ENCODE results near the gene ATAD1.
"Not testable (repeated sequence)": the region's sequence is repeated elsewhere in the genome, so short reads cannot be mapped to it uniquely, and the experiment has no call there.

The ATAD1 gene

DNA sequence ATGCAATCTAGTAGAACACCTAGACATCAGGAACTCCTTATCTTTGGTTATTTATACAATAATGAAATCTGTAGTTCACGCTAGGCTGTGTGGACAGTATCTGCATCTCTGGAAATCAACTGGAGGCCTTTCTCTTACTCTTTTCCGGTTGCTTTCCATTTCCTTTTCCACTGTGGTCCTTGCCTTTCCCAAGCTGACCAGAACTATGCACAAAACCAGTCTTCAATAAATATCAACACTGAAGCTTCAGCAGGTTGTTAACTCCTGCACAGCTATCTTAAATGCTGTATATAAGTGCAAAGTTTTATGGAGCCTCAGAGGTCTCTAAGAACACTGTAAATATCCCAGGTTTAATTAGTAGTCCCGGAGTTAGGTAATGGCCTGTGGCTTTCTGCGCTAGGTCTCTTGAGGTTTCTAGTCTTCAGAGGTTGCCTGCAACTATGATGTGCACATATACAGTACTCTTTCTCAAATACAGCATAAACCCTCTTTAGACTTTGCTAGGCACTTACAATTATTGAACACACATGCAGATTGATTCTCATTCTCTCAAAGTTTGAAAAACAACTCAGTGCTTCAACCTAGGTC, 42.9 kb upstream of the ATAD1 start:
- peak overlapping the region; percentile 83 for H2AFZ ChIP-seq (ENCODE audit: low read depth, low read length)
- H3K36me3 ChIP-seq (ENCODE audit: insufficient read depth, low read length): peaks cover 9% of the 10 kb centered on the region; the same call in 1 of the 2 replicates
- peak overlapping the region; percentile 89 for H3K4me2 ChIP-seq (ENCODE audit: insufficient read depth, low read length)
- H3K4me1 ChIP-seq (ENCODE audit: insufficient read depth, low read length): peaks cover 23% of the 10 kb centered on the region
- ATAC-seq (ENCODE audit: insufficient read depth, low read depth) (no peak), DNase-seq (no peak)
- H3K4me3 ChIP-seq (ENCODE audit: low read depth in 1 of 2, low read length in 2 of 2): peak overlapping the region in 1 of 2 experiments; percentile 73; a peak in 3 of 4 replicates
- H3K9ac ChIP-seq (ENCODE audit: low read depth, low read length): peak overlapping the region; percentile 82
- H3K79me2 ChIP-seq (ENCODE audit: insufficient read depth, low read length): peaks cover 43% of the 10 kb centered on the region
- peaks cover 17% of the 10 kb centered on the region; the same call in 1 of the 2 replicates for H4K20me1 ChIP-seq (ENCODE audit: insufficient read depth, low read length)
- peak overlapping the region; percentile 97 for H3K27ac ChIP-seq (ENCODE audit: low read length)
- no peaks in the 10 kb centered on the region for H3K27me3 ChIP-seq (ENCODE audit: insufficient read depth, low read length, poor library complexity)
- no peaks in the 10 kb centered on the region for H3K9me3 ChIP-seq (ENCODE audit: insufficient read depth, low read length, severe bottlenecking)
- TF ChIP-seq, protein P1, sequence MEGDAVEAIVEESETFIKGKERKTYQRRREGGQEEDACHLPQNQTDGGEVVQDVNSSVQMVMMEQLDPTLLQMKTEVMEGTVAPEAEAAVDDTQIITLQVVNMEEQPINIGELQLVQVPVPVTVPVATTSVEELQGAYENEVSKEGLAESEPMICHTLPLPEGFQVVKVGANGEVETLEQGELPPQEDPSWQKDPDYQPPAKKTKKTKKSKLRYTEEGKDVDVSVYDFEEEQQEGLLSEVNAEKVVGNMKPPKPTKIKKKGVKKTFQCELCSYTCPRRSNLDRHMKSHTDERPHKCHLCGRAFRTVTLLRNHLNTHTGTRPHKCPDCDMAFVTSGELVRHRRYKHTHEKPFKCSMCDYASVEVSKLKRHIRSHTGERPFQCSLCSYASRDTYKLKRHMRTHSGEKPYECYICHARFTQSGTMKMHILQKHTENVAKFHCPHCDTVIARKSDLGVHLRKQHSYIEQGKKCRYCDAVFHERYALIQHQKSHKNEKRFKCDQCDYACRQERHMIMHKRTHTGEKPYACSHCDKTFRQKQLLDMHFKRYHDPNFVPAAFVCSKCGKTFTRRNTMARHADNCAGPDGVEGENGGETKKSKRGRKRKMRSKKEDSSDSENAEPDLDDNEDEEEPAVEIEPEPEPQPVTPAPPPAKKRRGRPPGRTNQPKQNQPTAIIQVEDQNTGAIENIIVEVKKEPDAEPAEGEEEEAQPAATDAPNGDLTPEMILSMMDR (IDR thresholded peaks at IDR 0.05; ENCODE audit: borderline replicate concordance, extremely low read depth, low read length, poor library complexity, severe bottlenecking): no peak
- no peak for TF ChIP-seq EZH2 (IDR thresholded peaks at IDR 0.05; ENCODE audit: borderline replicate concordance, low read depth, low read length, severe bottlenecking)

DNA sequence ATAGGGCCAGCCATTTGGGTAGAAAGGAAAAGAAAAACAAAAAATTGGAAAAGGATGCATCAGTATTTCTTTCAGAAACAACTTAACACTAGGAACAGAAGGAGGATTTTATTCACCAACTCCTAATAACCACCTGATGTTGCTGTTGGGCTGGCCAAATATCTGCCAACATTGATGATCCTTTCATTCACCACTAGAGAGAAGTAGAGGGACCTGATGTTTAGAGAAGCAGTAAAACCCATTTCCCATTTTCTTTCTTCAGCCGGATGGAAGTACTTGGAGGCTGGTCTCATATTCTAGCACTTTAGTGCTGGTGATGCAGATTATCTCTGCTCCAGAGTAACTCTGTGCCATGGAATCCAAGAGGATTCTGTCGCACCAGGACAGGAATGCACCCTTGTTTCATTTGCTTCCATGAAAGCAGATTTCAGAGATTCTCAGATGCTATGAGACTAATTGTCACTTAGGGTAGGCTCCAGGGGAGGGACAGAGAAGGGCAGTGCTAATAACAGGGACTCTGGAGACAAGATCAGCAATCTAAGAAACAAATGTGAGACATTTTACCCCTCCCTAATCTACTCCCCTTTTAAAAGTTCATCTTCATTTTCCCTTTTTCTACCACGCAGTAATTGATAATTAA, 42.2 kb upstream of the ATAD1 start:
- peaks cover 28% of the 10 kb centered on the region for H3K4me1 ChIP-seq (ENCODE audit: insufficient read depth, low read length)
- ATAC-seq (ENCODE audit: insufficient read depth, low read depth): no peak
- peak overlapping the region; percentile 72 for H2AFZ ChIP-seq (ENCODE audit: low read depth, low read length)
- H3K79me2 ChIP-seq (ENCODE audit: insufficient read depth, low read length): peaks cover 36% of the 10 kb centered on the region
- peak overlapping the region; percentile 82; the same call in 1 of the 2 replicates for H3K9ac ChIP-seq (ENCODE audit: low read depth, low read length)
- peak overlapping the region; percentile 97 for H3K27ac ChIP-seq (ENCODE audit: low read length)
- peak overlapping the region; percentile 89 for H3K4me2 ChIP-seq (ENCODE audit: insufficient read depth, low read length)
- H3K27me3 ChIP-seq (ENCODE audit: insufficient read depth, low read length, poor library complexity): no peaks in the 10 kb centered on the region
- H3K36me3 ChIP-seq (ENCODE audit: insufficient read depth, low read length): peaks cover 2% of the 10 kb centered on the region; the same call in 1 of the 2 replicates
- peaks cover 11% of the 10 kb centered on the region; the same call in 1 of the 2 replicates for H4K20me1 ChIP-seq (ENCODE audit: insufficient read depth, low read length)
- no peaks in the 10 kb centered on the region for H3K9me3 ChIP-seq (ENCODE audit: insufficient read depth, low read length, severe bottlenecking)
- peak; percentile 54 for DNase-seq
- no peak for TF ChIP-seq EZH2 (IDR thresholded peaks at IDR 0.05; ENCODE audit: borderline replicate concordance, low read depth, low read length, severe bottlenecking)
- TF ChIP-seq, protein P1 (IDR thresholded peaks at IDR 0.05; ENCODE audit: borderline replicate concordance, extremely low read depth, low read length, poor library complexity, severe bottlenecking): peak; percentile 77
- H3K4me3 ChIP-seq (ENCODE audit: low read depth in 1 of 2, low read length in 2 of 2): 0 out of 4 replicates have a peak overlapping the region, but pooled peaks of 1 of the 2 experiments have one; percentile 5

DNA sequence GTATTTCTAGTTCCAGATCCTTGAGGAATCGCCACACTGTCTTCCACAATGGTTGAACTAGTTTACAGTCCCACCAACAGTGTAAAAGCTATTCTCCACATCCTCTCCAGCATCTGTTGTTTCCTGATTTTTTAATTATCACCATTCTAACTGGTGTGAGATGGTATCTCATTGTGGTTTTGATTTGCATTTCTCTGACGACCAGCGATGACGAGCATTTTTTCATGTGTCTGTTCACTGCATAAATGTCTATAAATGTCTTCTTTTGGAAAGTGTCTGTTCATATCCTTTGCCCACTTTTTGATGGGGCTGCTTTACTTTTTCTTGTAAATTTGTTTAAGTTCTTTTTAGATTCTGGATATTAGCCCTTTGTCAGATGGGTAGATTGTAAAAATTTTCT, 37.6 kb upstream of the ATAD1 start:
- H3K9me3 ChIP-seq (ENCODE audit: insufficient read depth, low read length, severe bottlenecking); H4K20me1 ChIP-seq (ENCODE audit: insufficient read depth, low read length); H3K9ac ChIP-seq (ENCODE audit: low read depth, low read length); H3K4me3 ChIP-seq (ENCODE audit: low read depth in 1 of 2, low read length in 2 of 2); H3K27ac ChIP-seq (ENCODE audit: low read length); H3K4me2 ChIP-seq (ENCODE audit: insufficient read depth, low read length); ATAC-seq (ENCODE audit: insufficient read depth, low read depth); DNase-seq; H3K36me3 ChIP-seq (ENCODE audit: insufficient read depth, low read length); H3K27me3 ChIP-seq (ENCODE audit: insufficient read depth, low read length, poor library complexity); H3K79me2 ChIP-seq (ENCODE audit: insufficient read depth, low read length); H2AFZ ChIP-seq (ENCODE audit: low read depth, low read length): not testable (repeated sequence)
- H3K4me1 ChIP-seq (ENCODE audit: insufficient read depth, low read length): peaks cover 42% of the 10 kb centered on the region

DNA sequence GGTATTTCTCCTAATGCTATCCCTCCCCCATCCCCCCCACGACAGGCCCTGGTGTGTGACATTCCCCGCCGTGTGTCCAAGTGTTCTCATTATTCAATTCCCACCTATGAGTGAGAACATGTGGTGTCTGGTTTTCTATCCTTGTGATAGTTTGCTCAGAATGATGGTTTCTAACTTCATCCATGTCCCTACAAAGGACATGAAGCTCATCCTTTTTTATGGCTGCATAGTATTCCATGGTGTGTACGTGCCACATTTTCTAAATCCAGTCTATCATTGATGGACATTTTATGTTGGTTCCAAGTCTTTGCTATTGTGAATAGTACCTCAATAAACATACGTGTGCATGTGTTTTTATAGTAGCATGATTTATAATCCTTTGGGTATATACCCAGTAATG, 37.2 kb upstream of the ATAD1 start:
- DNase-seq; H3K27me3 ChIP-seq (ENCODE audit: insufficient read depth, low read length, poor library complexity); ATAC-seq (ENCODE audit: insufficient read depth, low read depth); H4K20me1 ChIP-seq (ENCODE audit: insufficient read depth, low read length); H3K36me3 ChIP-seq (ENCODE audit: insufficient read depth, low read length); H3K9me3 ChIP-seq (ENCODE audit: insufficient read depth, low read length, severe bottlenecking); H3K79me2 ChIP-seq (ENCODE audit: insufficient read depth, low read length); H2AFZ ChIP-seq (ENCODE audit: low read depth, low read length); H3K4me3 ChIP-seq (ENCODE audit: low read depth in 1 of 2, low read length in 2 of 2); H3K9ac ChIP-seq (ENCODE audit: low read depth, low read length): not testable (repeated sequence)
- Histone ChIP-seq H3K4me1 (ENCODE audit: insufficient read depth, low read length) (peaks cover 42% of the 10 kb centered on the region), H3K27ac (ENCODE audit: low read length) (peak overlapping the region; percentile 37), H3K4me2 (ENCODE audit: insufficient read depth, low read length) (peak overlapping the region; percentile 30)
